Retina (tissue), 1 donor: ENCODE data around the gene CASP8.

ENCODE experiments used
- DNase-seq: peaks from one replicate; pipeline ENCODE4 v3.0.0-alpha.2; 2016

The CASP8 gene

DNA sequence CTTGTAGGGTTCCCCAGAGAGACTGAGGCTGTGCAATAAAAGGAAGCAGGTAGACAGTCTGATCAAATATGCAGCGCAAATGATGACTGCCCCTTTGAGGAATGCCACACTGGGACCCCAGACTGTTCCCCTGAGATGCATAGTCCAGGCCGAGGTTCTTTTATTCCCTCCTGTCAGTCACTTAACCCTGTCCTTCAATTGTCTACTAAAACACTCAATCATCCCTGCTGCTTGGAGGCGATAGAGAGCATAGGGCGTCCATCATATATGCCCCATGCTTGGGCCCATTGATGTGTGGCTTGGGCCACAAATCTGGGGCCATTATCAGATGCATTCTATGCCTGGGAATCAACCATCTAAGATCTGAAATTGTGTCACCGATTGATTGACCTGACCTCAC lies 15.5 kb upstream of the CASP8 start:
- no peak for DNase-seq

DNA sequence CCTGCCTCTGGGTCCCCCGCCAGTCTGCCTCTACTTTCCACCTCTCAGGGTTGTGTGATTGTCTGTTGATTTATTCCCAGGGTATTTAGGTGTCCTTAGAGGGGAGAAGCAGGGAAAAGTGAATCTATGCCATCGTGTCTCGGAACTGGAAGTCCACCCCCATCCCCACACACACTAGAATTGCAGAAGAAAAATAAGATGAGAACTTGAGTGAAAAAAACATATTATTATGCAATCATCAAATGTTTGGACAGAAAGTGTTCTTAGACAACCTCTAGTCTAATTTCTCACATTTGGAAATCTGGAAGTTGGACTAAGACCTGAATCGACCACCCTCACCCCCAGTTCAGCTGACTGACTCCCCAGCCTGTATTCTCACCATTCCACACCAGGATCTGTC lies 14.1 kb upstream of the CASP8 start:
- DNase-seq: no peak

DNA sequence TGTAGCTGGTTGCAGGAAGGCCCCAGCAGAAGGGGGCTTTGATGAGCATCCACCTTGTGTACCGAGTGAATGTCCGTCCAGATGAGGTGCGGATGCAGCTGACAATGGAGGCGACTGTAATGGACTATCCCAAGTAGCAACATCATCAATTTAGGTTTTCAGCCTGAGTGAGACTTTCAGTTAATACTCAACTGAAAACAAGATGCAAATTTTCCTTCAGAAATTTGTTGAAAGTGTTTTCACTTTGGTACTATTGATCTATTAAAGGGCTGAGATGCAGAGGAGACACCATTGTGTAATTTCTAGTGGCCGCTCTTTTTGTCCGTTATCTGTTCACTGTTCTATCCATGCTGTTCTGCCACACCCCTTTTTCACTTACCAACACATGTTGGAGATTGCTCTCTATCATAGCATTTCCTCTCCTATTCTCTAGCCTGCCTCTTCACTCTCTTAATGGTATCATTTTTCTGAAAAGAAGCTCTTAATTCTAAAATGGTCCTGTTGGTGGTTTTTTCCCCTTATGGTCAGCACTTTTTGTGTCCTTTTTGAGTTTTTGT lies 12.0 kb upstream of the CASP8 start:
- DNase-seq: no peak

DNA sequence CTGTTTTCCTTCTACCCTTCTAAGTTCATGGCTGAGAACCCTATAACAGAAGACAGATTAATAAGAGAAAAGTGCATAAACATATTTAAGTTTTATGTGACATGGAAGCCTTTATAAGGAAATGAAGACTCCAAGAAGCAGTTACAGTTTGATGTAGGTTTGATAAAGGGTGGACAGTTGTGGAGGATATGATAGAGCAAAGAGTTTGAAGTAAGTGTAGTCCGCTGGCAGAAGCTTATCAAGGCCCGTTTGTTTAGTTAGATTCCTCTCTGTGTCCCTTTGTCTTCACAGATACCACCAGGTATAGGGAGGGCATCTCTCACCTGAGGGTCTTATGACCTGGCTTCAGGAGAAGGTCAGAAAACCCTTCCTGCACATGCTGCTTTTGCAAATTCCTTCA lies 10.4 kb upstream of the CASP8 start:
- DNase-seq: no peak

DNA sequence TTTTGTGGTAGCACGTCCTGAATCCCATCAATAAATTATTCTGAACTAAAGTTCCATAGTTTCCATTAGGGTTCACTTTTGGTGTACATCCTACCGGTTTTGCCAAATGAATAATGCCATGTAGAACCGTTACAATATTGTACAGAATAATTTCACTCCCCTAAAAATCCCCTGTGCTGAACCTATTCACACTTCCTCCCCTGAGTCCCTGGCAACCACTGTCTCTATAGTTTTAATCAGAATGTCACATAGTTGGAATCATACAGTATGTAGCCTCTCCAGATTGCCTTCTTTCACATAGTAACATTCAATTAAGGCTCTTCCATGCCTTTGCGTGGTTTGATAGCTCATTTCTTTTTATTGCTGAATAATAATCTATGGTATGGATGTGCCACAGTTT lies 9.6 kb upstream of the CASP8 start:
- DNase-seq: no peak

DNA sequence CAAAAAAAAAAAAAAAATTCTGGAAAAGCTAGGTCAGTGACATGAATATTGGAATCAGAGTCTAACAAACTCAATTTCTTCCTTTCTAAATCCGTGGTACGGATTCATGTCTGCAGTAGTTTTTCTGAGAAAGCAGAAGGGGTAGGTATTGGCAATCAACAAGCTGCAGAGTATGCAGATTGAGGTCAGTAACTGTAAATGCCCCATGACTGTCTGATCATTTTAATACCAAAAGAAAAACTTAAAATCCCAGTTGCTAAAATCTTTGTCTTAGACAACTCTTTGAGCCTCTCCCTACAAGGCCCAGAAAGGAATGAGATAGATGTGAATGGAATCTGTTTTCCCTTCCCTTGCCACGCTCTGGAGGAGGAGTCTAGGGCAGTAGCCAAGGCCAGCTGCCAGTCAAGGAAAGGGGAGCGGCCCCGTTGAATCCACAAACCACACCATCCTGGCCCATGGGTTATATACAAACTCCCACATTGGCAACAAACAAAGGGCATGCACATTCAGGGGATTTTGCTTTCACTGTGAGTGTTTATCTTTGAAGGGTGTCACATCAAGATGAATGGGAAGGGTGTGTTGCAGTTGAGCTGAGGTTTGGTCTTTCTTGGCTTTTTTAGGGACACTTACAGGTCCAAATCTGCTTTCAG lies 6.1 kb upstream of the CASP8 start:
- no peak for DNase-seq

DNA sequence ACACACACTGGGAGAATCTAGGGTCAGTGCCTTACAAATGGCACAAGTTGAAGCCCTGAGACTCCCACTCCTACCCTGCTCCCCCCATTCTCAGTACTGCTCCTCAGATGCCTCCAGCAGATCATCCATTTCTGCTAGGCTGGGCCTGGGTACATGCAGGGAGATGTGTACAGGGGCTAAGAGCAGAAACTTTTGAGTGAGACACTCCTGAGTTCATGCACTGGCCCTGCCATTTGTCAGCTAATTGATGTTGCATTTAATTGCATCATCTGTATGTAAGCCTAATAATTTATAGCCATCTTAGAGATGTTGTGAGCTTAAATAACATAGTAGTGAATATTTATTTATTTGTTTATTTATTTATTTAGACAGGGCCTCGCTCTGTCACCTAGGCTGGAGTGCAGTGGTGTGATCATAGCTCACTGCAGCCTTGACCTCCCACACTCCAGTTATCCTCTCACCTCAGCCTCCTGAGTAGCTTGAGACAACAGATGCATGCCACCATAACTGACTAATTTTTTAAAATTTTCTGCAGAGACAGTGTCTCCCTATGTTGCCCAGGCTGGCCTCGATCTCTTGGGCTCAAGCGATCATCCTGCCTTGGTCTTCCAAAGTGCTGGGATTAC lies 4.8 kb upstream of the CASP8 start:
- DNase-seq: no peak

DNA sequence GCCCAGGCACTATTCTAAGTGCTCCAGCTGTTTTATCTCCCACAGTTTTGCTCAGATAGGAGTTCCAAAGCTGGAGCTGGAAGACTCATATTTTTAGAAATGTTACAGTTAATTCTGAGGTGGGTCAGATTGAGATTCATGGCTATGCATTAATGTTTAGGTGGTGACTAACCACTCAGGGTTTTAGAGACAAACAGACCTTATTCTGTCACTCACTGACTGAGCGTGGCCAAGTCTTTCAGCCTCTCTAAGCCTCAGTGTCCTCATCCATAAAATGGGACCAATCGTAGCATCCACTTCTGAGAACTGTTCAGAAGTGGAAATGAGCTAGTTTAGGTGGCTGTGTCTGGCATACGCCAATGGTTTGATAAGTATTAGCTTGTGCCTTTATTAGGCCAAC lies 4.3 kb upstream of the CASP8 start:
- DNase-seq: no peak

DNA sequence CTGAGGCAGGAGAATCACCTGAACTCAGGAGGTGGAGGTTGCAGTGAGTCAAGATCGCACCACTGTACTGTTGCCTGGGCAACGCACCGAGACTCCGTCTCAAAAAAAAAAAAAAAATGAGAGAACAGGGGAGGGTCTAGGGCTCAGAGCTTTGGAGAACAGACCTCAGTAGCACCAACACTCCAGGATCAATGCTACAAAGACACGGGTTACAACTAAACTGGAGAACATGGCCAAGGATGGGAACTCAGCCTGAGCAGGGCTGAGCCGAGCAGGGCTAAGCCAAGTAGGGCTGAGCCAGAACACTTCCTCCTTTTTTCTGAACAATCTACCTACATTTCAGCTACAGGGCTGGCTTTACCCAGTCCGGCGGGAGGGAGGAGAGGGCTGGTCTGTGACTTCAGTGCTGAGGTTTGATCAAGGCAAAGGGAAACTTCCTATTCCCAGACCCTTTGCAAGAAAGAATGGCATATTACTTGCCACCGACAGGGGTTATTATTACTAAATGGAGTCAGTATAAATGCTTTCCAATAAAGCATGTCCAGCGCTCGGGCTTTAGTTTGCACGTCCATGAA lies 2.9 kb upstream of the CASP8 start:
- DNase-seq: no peak

DNA sequence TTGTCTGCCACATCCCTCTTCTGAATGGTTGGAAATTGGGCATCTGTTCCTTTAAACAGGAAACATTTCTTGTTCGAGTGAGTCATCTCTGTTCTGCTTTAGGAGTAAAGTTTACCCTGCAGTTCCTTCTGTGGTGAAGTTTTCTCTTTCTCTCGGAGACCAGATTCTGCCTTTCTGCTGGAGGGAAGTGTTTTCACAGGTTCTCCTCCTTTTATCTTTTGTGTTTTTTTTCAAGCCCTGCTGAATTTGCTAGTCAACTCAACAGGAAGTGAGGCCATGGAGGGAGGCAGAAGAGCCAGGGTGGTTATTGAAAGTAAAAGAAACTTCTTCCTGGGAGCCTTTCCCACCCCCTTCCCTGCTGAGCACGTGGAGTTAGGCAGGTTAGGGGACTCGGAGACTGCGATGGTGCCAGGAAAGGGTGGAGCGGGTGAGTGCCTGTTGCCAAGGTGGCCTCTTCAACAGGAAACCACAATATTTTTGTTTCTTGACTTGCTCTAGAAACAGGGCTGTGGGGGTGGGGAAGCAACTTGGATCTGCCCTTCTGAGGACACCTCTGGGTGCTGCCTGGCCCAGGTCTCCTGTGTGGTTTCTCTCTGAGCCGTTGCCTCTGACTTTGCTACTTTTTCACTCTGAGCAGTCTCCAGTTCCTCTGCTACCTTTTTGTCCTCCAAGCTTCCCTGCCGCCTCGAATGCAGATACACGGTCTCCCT lies 2.2 kb upstream of the CASP8 start:
- DNase-seq: peak; percentile 9

DNA sequence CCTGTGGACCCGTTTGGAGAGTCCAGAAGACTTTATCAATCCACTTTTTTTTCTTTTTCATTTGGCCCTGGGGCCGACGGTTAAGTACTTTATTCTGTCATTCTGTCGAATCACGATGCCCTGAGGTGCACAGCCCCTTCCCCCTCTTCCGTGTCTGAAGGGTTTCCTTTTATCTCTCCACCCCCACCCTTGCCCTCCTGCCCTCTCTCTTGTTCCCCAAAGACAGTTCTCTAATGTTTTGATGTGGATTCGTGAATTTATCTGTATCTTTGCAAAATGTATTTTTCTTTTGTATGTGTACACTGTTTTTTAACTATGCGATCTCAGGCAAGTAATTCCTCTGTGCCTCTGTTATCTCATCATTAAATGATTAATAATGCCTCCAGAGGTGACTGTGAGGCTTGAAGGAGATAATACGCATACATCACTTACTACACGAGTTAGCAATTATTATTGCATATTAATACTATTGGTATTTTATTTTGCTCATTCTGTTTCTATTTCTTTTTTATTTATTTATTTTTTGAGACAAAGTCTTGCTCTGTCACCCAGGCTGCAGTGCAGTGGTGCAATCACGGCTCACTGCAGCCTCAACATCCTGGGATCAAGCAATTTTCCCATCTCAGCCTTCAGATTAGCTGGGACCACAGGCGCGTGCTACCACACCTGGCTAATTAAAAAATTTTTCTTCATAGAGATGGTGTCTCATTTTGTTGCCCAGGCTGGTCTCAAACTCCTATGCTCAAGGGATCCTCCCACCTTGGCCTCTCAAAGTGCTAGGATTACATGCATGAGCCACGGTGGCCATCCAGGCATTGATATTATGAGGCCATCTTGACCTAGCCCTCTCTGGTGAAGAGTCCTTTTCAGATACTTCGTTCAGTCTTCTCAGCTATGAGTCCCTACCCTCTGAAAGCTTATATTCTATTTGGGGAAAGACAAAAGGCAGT lies 1.4 kb upstream of the CASP8 start:
- no peak for DNase-seq

DNA sequence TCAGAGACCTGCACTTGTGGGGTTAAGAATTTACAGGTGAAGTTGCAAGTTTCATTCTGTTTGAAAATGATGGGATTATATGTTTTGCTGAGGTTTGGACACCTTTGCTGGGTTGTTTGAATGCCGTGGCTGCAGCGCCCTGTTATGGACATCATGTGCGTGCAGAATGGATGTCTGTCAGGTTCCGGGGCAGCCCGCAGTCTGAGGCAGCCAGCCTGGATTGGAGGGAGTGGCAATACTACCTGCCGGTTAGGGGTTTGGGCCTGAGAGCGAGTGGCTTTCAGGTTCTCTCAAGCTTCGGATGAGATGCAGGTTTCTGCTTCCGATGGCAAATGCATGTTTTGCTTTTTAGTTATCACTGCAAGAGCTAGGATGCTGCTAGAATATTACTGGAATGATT lies 1.1 kb downstream of the CASP8 start:
- DNase-seq: no peak

DNA sequence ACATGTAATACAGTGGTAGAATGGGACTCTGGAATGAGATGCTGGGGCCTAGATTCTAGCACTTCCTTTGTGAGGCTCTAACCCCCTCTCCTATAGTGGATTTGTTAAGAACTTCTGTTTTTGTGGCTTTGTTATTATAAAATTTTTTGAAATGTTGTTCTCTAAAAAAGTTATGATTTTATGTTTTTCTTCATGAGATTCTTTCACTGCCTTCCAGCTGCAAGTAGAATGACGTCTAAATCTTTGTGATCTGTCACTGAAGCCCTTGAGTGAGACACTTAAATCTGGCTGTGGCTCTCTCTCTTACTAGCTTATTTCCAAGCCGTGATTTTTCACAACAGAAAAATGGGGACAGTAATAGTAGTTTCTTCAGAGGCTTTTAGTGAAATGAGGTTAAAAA lies 1.6 kb downstream of the CASP8 start:
- DNase-seq: no peak

DNA sequence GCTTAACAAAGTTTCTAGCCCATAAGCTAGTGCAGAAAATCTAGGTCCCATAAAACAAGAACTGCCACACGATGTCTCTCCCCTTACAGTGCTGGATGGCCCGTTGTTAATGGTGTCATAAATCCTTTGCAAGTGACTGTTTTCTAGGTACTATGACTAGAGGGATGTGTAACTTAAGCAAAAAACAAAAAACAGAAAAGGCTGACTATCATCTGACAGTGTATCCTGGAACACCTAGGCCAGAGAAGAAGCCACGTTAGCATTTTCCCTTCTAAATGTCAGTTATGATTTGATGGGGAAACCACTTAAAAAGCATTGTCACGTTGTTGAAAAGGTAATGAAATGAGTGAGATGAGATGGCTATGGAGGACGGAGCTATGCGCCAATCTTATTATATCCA lies 2.4 kb downstream of the CASP8 start:
- DNase-seq: no peak

DNA sequence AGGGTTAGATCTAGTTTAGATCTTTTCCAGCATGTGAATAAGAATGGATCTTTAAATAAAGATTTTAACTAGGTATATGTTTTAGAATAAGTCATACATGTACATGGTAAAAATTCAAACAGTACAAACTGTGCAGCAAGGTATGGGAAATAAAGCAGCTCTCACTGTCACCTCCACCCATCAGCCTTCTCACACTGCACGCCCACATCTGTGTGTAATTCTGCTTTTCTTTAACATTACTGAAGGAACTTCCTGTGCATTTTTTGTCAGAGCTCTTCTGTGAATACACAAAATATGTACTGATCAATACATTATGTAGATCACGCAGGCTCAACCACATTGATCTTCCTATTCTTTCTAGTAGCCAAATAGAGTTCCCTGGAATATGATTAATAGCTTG lies 3.4 kb downstream of the CASP8 start:
- no peak for DNase-seq

DNA sequence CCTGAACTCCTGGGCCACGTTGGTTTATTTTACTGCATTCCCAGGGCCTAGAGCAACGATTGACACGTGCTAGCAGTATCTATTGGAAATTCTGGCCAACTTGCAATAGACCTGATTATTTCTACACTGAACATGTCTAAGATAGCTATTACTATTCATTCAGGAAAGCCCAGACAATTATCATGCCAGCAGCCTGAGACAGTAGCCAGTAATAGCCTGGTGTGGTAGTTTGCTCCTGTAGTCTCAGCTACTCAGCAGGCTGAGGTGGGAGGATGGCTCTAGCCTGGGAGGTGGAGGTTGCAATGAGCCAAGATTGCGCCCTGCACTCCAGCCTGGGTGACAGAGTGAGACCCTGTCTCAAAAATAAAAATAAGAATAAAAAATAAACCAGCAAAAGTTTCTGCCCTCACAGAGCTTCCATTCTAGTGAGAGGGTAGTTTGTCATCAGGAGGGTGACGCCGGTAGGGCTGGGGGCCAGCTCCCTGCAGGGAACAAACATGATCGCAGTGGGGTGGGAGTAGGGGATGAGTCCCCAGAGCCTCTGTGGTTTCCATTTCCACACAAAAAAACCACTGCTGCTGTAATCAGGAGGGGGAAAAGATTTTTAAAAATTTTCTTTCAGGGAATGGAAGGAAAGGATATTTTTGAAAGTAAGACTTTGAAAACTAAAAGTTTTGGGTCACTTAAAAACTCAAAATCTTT lies 4.3 kb downstream of the CASP8 start:
- DNase-seq: no peak

DNA sequence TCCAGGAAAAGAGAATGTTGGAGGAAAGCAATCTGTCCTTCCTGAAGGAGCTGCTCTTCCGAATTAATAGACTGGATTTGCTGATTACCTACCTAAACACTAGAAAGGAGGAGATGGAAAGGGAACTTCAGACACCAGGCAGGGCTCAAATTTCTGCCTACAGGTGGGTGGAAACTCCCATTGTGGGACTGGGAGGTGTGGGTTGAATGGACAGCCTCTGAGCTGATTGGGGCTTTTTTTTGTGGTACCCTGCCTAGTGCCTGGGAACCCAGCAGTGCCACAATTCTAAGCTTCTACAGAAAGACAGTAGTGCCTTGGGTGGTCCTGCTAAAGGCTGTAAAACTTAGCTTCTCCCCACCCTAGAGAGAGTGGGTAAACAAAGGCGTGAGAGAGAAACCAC lies 6.3 kb downstream of the CASP8 start:
- no peak for DNase-seq

DNA sequence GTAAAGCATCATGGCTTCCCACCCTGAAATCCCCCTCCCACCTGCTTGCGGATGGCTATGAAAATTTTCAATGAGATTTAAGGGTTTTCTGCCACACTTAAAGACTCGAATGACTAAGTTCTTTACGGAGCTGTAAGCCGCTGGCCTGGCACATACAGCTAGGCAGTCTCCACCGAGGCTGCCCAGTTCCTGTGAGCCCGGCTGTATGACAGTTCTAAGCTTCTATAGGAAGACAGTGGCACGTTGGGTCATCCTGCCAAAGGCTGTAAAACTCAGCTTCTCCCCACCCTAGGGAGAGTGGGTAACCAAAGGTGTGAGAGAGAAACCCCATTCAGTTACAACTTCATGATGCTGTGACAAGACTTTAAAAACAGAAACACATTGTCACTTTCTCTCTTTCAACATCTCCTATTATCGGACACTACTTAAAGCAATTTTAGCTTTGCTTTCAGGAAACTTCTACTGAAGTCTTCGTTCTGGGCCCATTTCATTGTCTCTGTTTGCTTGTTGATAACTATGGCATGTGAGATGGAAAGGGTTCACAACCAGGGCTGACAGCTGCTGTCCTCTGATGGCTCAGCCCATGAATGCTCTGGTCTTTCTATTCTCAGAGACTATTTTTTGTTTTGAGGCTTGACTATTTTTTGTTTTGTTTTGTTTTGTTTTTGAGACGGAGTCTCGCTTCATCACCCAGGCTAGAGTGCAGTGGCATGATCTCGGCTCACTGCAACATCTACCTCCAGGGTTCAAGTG lies 7.1 kb downstream of the CASP8 start:
- no peak for DNase-seq

DNA sequence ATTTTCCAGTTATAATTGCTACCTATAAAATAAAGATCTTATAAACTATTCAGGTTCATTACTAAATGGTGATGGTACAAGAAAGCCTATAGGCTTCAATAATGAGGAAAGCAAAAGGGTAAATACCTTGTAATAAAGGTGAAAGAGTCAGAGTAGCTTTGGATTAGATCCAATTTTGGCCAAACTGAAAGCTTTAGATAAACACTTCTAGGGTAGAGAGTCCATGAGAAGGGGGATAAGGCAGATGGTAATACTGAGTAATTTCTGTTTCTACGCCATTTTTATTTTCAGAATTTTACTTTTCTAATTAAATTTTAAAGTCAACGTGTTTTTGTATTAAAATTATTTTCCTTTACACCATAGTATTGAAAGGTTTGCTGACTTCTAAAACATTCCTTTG lies 9.4 kb downstream of the CASP8 start:
- DNase-seq: no peak

DNA sequence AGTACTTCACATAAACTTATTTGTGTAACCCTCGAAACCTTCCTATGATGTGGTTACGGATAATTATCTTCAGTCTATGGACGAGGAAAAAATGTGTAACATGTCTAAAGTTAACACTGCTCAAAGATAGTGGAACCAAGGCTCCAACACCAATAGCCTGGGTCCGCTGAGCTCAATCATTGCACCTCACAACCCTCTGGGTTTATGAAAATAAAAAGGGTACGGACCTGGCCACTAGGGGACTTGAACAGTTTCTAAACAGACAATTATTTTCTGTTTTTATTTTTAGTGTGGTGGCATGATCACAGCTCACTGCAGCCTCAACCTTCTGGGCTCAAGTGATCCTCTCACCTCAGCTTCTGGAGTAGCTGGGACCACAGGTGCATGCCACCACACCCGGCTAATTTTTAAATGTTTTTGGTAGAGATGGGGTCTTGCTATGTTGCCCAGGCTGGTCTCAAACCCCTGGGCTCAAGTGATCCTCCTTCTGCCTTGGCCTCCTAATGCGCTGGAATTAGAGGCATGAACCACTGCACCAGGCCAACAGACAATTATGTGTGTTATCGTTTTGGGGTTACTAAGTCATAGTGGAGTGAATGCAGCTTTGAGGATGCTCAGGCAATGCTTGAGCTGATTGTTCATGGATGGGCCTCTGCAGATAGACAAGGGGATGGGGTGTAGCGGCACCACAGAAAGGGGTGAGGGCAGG lies 10.1 kb downstream of the CASP8 start:
- no peak for DNase-seq

DNA sequence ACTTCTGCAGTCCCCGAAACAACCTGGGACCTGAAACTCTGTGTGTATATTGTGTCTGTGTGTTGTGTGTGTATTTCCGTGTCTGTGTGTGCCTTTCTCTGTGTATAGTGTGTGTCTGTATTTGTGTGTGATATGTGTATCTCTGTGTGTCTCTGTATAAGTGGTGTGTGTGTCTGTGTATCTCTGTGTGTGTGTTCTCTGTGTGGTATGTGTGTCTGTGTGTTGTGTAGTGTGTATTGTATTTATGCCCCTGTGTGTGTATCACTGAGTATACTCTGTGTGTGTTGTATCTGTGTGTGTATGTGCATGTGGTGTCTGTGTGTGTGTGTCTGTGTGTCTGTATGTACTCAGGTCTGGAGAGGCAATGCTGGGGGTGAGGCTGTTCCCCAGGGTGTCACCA lies 11.6 kb downstream of the CASP8 start:
- DNase-seq: no peak
